Left forelimb (tissue), 1 donor: ENCODE results near the gene SSR2.
"Not testable (repeated sequence)": the region's sequence is repeated elsewhere in the genome, so short reads cannot be mapped to it uniquely, and the experiment has no call there.

Experiments used
- DNase-seq: peaks from one replicate; pipeline ENCODE4 v3.0.0-alpha.2; 2018; ENCODE audit warnings: low spot score

Gene SSR2

GRCh38 chr1:156048663-156049258 lies 28.0 kb upstream of the SSR2 start:
- no peak for DNase-seq

DNA sequence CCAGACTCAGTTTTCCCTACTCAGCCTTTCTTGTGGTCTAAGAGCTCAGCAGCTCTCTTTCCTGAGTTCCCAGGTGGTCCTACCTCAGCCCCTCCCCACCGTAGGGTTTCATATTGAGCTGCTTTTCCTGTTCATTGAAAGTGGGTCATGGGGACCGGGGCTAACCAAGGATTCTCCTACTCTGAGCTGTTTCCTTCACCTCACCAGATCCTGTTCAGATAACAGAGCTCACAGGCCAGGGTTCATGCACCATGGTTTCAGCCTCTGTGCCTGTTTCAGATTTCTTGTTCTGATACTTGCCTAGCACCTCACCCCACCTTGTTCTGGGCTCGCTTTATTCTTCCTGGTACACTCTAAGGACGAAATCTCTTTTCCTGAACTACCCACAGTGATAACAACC lies 24.3 kb upstream of the SSR2 start:
- DNase-seq = no peak

GRCh38 chr1:156042828-156043227 lies 22.1 kb upstream of the SSR2 start:
- DNase-seq = no peak

- DNase-seq = not testable (repeated sequence)
These were observed 14.2 kb upstream of the SSR2 start for GRCh38 chr1:156034991-156035390.

- no peak for DNase-seq
These were observed 12.3 kb upstream of the SSR2 start for GRCh38 chr1:156033011-156033410.

GRCh38 chr1:156026588-156026987 lies 5.8 kb upstream of the SSR2 start:
- DNase-seq = no peak

DNA sequence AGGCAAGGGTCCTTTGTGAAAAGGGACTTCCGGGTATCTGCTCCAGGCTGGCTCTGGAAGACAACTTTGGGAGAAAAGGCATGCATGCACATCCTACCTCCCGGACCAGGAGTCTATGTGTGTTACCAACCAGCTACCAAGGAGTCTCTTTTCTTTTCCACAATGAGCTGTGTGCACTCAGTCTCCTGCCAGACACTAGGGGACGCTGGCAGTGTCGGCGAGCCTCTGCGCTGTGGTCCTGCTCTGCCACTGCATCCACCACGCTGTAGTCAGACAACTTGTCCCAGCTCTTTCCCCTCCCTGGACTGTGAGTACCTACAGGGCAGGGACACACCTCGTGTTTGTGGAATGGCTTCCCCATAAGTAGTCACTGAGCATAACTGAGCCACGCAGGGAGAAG lies 5.1 kb upstream of the SSR2 start:
- DNase-seq = no peak

DNA sequence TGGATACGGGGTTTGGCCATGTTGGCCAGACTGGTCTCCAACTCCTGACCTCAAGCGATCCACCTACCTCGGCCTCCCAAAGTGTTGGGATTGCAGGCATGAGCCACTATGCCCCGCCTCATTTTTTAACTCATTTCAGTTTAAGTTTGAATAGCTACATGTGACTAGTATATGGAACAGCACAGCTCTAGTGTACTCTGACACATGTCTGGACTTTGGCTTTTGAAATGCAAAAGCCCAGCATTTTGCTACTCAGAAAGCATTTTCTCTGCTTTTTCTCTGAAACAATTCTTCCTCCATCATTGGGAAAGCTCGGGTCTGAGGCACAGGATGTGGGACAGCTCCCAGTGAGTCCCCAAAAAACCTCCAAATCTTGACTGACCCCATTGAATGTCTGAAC lies 4.0 kb upstream of the SSR2 start:
- DNase-seq = no peak

DNA sequence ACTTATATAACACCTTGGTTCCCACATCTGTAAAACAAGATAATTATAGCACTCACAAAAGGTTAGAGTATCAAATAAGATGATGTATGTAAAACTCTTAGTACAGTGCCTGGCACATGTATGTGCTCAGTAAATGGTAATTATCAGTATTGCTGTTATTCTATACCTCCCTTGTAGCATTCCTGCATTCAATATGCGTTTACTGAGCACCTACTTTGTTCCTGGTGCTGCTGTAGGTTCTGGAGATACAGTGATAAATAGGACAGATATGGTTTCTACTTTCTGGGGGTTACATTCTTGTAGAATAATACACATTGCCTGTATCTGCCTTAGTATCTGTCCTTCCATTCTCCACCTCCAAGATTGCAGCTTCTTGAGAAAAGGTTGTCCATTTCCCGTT lies 1.2 kb upstream of the SSR2 start:
- no peak for DNase-seq

- no peak for DNase-seq
These were observed 310 bp upstream of the SSR2 start for GRCh38 chr1:156021093-156021428.

GRCh38 chr1:156019946-156020292 lies 832 bp downstream of the SSR2 start:
- DNase-seq = no peak

DNA sequence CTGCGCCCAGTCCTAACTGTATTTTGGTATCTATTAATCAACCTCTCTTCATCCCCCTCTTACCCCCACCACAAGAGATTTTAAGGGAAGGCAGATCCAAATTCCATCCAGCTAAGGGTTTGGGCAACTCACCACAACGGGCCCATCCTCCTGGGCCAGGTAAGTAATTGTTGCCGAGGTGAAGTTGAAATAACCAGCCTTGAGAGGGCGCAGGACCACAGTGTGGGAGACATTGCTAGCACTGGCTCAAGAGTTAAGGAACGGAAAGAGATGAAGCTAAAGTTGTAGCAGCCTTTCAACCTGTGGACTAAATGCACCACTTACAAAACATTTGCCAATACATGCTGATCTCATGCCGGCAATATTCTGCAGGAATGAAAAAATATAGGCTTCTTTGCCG lies 5.9 kb downstream of the SSR2 start:
- DNase-seq = no peak

- DNase-seq = no peak
These were observed 8.5 kb downstream of the SSR2 start for GRCh38 chr1:156012051-156012817.

GRCh38 chr1:156009404-156009803 lies 11.3 kb downstream of the SSR2 start:
- DNase-seq = no peak

DNA sequence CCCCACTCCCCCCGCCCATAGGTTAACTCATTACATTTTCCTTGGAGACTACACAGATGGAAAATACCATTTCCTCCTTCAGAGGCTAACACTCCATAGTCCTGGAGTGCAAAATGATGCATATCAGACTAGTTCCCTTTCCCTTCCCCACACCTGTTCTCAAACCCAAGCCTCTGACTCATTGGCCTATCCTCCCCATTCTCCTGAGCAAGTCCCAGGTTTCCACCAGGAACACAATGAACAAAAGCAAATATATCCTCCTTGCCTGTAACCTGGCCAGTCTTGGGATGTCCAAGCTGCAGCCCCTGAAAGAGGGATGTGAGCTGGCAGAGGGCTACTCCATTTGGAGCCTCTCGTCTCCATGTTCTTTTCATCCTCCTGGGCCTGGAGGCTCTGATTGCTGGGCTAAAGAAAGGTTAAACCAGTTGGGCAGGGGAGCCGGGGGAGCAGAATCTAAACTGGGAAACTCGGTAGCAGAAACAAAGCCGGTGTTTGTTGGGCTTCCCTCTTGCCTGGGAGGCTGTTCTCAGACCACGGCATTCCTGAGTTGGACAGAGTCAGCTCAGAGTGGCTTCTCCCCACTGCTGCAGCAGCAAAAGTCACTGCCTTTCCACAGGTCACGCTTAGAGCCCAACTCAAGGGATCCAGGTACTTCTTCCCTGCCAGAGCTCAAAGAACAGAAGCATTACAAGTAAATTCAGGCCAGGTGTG lies 13.9 kb downstream of the SSR2 start:
- no peak for DNase-seq

DNA sequence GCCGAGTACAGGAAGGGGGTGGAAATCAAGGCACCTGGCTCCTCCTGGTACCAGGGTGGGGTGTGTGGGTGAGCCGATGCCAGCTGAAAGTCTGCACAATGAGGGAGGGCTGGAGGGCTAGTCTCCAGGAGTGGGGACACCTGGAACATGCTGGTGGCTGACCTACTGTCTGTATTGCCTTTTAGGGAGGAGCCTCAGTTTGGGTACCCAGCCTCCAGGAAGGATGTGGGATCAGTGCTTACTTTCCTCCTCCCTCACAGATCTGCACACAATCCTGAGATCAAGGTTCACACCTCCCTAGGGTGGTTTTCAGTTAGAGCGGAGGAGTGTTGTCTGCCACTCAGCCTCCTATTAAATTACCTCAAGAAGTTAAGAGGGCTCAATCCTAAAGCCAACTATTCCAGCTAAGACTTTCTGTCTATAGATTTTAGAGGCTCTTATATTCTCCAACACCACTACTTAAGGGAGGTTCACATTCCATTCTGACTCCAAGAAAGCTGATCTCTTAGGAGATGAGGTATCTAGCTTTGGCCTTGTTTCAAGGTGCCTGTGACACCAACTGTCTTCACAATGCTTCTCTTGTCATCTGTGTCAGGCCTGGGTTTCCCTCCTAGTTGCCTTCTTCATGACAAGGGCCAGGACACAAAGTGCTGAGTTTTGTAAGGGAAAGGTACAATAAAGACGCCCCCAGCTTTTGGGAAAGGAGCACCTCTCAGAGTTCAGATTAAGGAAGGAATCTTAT lies 15.7 kb downstream of the SSR2 start:
- DNase-seq = no peak

GRCh38 chr1:156003923-156004188 lies 16.9 kb downstream of the SSR2 start:
- no peak for DNase-seq

GRCh38 chr1:156002188-156002911 lies 18.4 kb downstream of the SSR2 start:
- no peak for DNase-seq

DNA sequence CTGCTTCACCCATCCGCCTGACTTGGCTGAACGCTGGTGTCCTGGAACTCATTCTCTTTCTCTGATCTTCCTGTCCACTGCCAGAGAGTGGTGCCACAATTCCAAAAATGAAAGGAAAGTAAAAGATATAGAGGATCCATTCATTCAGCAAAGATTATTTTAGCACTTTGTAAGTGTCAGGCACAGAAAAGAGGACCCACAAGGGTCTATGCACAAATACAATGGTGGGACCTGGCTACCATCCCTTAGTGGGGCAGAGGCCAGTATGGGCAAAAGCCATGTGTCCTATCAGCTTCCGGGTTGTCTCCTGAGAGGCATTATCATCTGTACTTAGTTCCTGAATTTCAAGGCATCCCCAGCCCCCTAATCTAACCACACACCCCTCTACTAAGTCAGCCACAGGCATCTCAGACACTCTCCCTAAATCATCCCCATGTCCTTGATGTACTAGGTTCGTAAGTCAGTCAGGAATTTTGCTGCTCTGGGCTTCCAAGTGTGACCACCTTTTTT lies 19.0 kb downstream of the SSR2 start:
- no peak for DNase-seq

DNA sequence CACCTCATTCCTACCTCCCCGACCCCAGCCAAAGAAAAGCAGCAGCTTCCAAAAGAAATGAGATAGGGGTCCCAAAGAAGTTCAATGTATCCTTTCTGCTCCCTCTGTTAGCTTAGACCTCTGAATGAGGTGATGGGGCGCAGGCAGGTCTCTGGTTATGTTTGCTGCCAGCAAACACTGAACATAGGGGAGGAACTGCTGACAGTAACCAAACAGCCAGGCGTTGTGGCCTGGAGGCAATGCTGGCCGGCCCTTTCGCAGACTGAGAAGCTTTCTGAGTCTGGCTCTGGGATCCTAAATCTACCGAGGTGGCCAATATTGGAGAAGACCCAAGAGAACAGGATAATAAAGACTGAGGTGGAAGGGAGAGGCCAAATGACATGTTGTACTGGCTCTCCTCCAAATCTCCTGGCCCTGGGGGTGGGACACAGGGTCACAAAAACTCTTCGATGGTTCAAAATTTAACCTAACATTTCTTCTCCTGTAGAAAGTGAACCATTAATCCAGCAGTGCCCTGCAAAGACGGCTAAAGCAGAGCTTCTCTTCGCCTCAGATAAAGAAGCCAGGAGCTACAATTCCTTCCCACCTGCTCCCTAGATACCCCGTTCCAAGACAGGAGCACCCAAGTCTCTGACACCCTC lies 19.6 kb downstream of the SSR2 start:
- DNase-seq = no peak

- DNase-seq = no peak
These were observed 20.8 kb downstream of the SSR2 start for GRCh38 chr1:155999964-156000363.

- no peak for DNase-seq
These were observed 24.6 kb downstream of the SSR2 start for GRCh38 chr1:155996166-155996565.
